DMS153 treated with DMSO at 0.1 percent for 48 hours (cell line): Measurements from ENCODE around the gene PDIA3.
"Not testable (repeated sequence)": the region's sequence is repeated elsewhere in the genome, so short reads cannot be mapped to it uniquely, and the experiment has no call there.

Experiments used
- DNase-seq: peaks from one replicate; lab custom pipeline; 2025; ENCODE audit not compliant: unreplicated experiment; lab: John Stamatoyannopoulos, UW

The PDIA3 gene

GRCh38 chr15:43776101-43776717 is 30.0 kb downstream of the PDIA3 start:
- no peak for DNase-seq

GRCh38 chr15:43776718-43777266 is 30.6 kb downstream of the PDIA3 start, which contains the start of gene ELL3:
Gene ELL3, minus strand, starts transcription at chr15:43776966. Its CDS starts 65 bp downstream, at chr15:43776901.
- DNase-seq = peak; percentile 65

- DNase-seq = peak; percentile 41
These were observed 31.2 kb downstream of the PDIA3 start for GRCh38 chr15:43777267-43777914.

- no peak for DNase-seq
These were observed 32.8 kb downstream of the PDIA3 start for GRCh38 chr15:43779016-43779415.

DNA sequence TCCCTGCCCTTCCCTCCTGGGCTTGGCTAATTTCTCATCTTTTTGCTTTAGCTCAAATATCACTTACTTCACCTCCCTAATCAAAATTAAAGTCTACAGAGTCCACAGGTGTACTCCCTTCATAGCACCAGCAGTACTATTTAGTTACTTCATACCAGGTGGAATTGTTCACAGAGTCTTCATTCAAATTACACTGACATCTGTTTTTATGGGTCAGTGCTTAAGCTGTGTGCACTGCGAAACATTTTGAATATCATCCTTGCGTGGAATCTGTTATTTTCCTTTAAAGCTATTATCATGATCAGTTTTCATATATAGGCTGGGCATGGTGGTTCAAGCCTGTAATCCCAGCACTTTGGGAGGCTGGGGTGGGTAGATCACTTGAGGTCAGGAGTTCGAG is 43.2 kb downstream of the PDIA3 start:
- no peak for DNase-seq

GRCh38 chr15:43791993-43792760 is 45.9 kb downstream of the PDIA3 start, which contains the start of gene SERF2:
Gene SERF2, plus strand, starts transcription at chr15:43792320. Its CDS starts 57 bp downstream, at chr15:43792377.
- DNase-seq = peak; percentile 48

DNA sequence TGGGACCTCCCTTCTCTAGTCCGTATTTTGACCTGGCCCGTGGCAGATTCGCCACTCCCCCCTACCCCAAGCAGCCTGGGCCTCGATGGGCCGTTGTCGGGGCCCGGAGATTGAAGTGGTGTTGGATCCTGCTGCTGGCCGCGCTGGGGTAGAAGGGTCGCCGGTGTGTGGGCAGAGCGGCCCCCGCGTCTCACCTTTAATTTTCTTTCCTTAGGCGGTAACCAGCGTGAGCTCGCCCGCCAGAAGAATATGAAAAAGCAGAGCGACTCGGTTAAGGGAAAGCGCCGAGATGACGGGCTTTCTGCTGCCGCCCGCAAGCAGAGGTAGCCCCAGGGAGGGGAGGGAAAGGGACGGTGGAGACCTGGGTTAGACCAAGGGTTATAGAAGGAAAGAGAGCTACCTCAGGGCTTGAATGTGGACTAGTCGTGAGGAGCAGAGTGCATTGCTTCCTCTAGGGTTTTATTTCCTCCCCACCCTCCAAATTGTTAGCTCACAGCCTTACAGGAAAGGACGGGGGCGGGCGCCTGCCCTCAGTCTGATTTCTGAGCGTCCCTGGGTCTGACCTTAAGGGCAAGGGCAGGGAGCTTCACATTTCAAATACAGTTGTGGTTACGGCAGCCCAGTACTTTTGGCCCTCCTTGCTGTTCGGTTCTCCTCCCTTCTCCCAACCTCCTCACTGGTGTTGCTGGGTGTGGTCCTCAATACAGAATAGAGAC is 46.7 kb downstream of the PDIA3 start:
- no peak for DNase-seq

DNA sequence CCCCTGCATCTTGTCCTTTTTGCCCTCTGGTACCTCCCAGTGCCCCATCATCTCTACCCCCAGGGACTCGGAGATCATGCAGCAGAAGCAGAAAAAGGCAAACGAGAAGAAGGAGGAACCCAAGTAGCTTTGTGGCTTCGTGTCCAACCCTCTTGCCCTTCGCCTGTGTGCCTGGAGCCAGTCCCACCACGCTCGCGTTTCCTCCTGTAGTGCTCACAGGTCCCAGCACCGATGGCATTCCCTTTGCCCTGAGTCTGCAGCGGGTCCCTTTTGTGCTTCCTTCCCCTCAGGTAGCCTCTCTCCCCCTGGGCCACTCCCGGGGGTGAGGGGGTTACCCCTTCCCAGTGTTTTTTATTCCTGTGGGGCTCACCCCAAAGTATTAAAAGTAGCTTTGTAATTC is 47.4 kb downstream of the PDIA3 start:
- DNase-seq = no peak

DNA sequence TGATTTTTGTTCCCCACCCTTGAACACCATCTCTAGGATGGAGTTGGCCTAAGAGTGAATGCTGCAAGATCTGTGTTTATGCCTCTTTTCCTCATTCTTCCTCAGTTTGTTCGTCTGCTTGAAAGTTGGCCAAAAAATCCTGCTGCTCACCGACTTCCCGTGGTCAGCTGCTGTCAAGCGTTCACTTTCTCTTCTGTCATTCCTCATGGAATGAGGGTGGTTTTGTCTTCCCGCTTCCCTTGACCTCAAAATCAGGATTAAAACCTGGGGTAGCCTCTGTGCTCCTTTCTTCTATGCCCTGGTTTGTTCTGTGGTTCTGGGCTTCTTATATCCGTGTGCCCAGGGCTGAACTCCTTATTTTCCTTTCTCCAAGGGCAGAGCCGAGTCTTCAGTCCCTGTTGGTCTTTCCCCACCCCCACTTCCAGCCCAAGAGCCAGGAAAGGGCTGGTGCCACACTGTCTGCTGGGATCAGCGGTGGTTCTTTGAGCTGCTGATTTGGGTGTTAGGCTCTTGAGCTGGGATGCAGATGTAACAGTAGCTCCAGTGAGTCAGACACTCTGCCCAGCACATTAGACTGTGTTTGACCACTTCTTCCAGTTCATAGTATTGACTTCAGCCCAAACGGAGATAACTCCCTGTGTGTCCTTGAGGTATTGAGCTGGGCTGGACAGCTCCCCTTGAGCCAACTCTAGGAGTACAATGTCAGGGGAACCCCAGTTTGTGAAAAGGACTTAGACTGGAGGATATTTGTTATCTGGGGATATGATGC is 48.2 kb downstream of the PDIA3 start:
- no peak for DNase-seq

DNA sequence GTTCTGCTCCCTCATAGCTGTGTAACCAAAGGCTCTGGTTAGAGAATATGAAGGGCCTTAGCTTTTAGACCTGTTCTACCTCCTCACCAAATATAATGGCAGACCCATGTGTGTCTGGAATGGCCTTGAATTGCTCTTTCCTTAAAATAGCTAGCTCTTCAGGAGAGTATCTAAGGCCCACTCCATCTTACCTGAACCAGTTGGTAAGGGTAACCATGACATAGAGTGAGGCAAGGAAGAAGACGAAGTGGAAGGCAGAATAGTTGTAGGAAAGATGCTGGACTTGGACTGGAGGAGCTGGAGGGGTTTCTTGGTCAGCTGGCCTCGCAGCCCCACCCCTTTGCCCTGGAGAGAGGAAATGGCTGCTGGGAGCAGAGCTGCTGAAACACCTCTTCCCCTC is 49.0 kb downstream of the PDIA3 start:
- DNase-seq = no peak

DNA sequence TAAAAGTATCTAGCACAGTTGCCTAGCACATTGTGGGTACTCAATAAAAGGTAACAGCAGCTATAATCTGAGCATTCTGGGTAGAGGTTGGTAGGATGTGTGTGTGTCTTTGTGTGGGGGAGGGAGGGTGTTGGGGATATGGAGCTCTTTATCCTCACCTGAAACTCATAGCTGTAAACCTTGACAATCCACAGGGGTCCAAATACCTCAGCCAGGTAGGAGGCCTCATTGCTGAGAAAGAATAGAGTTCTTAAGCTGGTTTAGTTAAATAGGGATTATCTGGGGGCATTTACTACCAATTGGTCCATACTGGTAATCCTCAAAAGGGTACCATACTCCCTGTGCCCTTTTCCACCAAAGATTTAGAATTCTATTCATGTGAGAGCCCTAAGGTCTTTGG is 49.8 kb downstream of the PDIA3 start:
- DNase-seq = no peak

GRCh38 chr15:43796566-43796965 is 50.3 kb downstream of the PDIA3 start:
- DNase-seq = no peak

DNA sequence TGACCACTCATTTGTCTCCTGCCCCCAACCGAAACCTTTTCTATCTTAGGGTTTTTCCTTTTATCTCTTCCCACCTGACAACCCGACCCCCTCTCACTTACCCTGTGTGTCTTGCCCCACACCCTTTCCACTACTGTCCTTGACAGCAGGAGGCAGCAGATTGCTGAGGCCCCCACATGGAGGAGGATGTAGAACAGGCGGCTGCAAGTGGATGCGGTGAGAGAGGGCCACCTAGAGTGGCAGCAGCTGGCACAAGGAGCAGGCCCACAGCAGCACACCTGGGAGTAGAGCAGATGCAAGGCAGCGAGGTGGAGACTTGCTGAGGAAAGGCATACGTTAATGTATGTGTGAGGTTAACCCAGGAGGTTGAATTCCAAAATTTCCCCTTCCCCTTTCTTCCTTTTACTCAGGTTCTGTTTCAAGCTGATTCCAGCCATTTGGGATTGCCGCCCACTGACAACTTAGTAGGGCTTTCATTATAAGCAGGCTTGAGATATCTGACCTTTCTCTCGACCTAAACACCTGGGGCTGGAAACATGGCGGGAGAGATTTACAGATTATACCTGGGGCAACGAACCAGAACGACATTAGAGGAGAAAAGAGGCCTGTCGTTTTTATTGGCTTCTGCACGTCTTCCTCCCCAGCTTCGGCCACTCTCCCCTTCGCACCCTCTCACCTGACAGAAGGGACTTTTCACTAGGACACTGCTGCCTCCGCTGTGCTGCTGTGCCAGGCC is 53.1 kb downstream of the PDIA3 start:
- no peak for DNase-seq

DNA sequence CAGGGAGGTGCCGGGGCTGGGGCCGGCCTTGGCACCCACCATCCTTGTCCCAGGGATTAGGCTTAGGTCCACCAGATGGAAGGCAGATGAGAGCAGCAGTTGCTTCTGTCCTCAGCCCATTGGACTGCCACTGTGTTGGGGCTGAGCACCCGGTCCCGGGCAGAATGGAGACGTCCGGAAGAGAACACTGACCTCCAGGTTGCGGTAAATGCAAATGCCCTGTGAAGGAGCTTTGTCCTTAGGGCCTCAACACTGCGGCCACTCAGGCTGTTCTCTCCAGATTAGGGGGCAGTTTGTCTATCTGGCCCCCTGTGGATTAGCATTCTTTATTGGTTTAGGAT is 53.7 kb downstream of the PDIA3 start, which contains the start of gene SERINC4:
Gene SERINC4, minus strand, starts transcription at position 276 of the 341 bp plus-strand sequence. Its CDS starts 234 bp downstream, at position 42.
- no peak for DNase-seq

GRCh38 chr15:43800286-43801141 is 54.3 kb downstream of the PDIA3 start, which contains the start of gene HYPK:
Gene HYPK, plus strand, starts transcription at chr15:43800599. Its CDS starts 24 bp downstream, at chr15:43800623.
- peak; percentile 52 for DNase-seq

GRCh38 chr15:43802676-43803075 is 56.4 kb downstream of the PDIA3 start:
- DNase-seq = not testable (repeated sequence)

DNA sequence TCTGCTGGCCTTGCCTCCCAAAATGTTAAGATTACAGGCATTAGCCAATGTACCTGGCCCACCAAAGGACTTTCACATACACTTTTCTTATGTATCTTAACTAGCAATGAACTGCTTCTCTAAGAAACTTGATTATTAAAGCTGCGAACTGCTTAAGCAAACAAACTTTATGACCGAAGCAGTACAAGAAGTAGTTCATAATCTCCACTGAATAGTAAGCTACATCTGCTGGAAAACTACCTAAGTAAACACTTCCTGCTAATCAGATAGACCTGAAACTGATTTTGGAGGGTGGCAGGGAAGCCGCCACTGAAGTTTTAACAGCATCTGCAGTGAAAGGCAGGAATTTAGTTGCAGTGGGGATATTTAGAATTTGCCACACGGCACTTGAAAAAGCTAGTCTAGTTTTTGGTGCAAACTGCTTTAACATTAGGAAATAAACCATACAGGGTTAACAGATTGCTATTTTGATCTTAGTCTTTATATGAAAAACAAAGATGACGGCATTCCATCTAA is 62.3 kb downstream of the PDIA3 start:
- DNase-seq = no peak

GRCh38 chr15:43808960-43809678 is 62.9 kb downstream of the PDIA3 start:
- no peak for DNase-seq
